MCF 10A (cell line): ENCODE measurements around the gene TGFB3. TPM values are rescaled to one million over a fixed set of nuclear protein-coding genes. Genes with fewer than 3 reads are reported as not detected.

Experiments
- BruUV-seq: library from RNA; stranded (reverse); fragments of 400-500 nt; replicated peaks from 2 replicates; lab custom pipeline; 2021; lab: Mats Ljungman, UMichigan
- CTCF ChIA-PET: fragments of 300-600 bp; sonication (Branson Sonifier 250); formaldehyde crosslinking; extraction: SDS; loops from one replicate; lab custom pipeline; 2021; ENCODE audit warnings: antibody characterized with exemption, inconsistent platforms; lab: Yijun Ruan, JAX
- POLR2A ChIA-PET: fragments of 300-600, 350-650 bp; sonication (Branson Sonifier 250); formaldehyde crosslinking; extraction: SDS; loops from one replicate; lab custom pipeline; 2020; ENCODE audit warnings: antibody characterized with exemption, inconsistent platforms; lab: Yijun Ruan, JAX
- DNase-seq: peaks from one replicate; pipeline ENCODE4 v3.0.0-alpha.2; 2018; ENCODE audit not compliant: unreplicated experiment
- H3K27ac Mint-ChIP-seq: one replicate; pipeline ENCODE4 v1.8.0; 2022; ENCODE audit warnings: mild to moderate bottlenecking, low read depth, mixed read lengths; ENCODE audit not compliant: unreplicated experiment
- H3K27me3 Mint-ChIP-seq: one replicate; pipeline ENCODE4 v1.8.0; 2022; ENCODE audit warnings: mixed read lengths; ENCODE audit not compliant: insufficient read depth, unreplicated experiment
- H3K36me3 Mint-ChIP-seq: one replicate; pipeline ENCODE4 v1.8.0; 2022; ENCODE audit warnings: mild to moderate bottlenecking, moderate library complexity, mixed read lengths; ENCODE audit not compliant: insufficient read depth, unreplicated experiment
- H3K4me1 Mint-ChIP-seq: one replicate; pipeline ENCODE4 v1.8.0; 2022; ENCODE audit warnings: mixed read lengths; ENCODE audit not compliant: insufficient read depth, unreplicated experiment
- H3K4me3 Mint-ChIP-seq: one replicate; pipeline ENCODE4 v1.8.0; 2022; ENCODE audit warnings: mild to moderate bottlenecking, moderate library complexity, mixed read lengths; ENCODE audit not compliant: unreplicated experiment
- H3K9me3 Mint-ChIP-seq: one replicate; pipeline ENCODE4 v1.8.0; 2022; ENCODE audit warnings: mixed read lengths; ENCODE audit not compliant: unreplicated experiment
- intact Hi-C: fragments of 100-400 bp; cut with micrococcal nuclease; formaldehyde crosslinking; loops from 2 replicates; pipeline ENCODE4 v1.14.1; 2022
- total RNA-seq: library from RNA; stranded (reverse); gene quantifications from 2 replicates; pipeline ENCODE4 v1.2.3, GENCODE V29; 2022
- TF ChIP-seq, protein P1 (sequence below): fragments of 200-600 bp; IDR thresholded peaks from one replicate; pipeline ENCODE4 v1.8.0; 2022; ENCODE audit warnings: antibody characterized with exemption, mild to moderate bottlenecking; ENCODE audit not compliant: unreplicated experiment

Gene TGFB3
- total RNA-seq, 1 experiment from 2014 or later: 1.5 TPM

DNA sequence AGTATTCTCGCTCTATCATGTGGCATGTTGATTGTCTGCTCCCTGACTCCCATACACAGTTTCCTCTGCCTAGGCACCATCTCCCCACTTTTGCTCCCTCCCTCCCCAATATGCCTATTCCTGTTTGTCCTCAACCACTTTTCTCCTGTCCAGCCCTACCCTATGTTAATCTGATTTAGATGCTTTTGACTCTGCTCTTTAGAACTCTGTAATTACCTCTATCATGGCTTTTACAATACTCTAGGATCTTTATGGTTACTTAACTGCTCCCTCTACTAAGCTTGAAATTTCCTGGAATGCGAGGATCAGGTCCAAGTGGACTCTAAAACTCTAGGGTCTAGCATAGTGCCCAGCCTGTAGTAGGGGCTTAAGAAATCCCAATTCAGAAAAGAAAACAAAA lies 68.6 kb downstream of the TGFB3 start:
- ChIA-PET CTCF (no interaction called here), POLR2A (interaction anchor here (0.7 kb wide), 1 partner anchor 16 kb away, joined by 3 read pairs; no protein-coding TSS in a partner anchor)
- intact Hi-C loops: no loop called here
- no TSS peak for BruUV-seq
- Mint-ChIP-seq H3K9me3 (no peaks in the 10 kb centered on the region), H3K4me1 (peaks cover 11% of the 10 kb centered on the region), H3K36me3 (peaks cover 9% of the 10 kb centered on the region), H3K27ac (no peak overlapping the region), H3K27me3 (no peaks in the 10 kb centered on the region), H3K4me3 (no peak overlapping the region)
- DNase-seq: no peak
- TF ChIP-seq, protein P1, sequence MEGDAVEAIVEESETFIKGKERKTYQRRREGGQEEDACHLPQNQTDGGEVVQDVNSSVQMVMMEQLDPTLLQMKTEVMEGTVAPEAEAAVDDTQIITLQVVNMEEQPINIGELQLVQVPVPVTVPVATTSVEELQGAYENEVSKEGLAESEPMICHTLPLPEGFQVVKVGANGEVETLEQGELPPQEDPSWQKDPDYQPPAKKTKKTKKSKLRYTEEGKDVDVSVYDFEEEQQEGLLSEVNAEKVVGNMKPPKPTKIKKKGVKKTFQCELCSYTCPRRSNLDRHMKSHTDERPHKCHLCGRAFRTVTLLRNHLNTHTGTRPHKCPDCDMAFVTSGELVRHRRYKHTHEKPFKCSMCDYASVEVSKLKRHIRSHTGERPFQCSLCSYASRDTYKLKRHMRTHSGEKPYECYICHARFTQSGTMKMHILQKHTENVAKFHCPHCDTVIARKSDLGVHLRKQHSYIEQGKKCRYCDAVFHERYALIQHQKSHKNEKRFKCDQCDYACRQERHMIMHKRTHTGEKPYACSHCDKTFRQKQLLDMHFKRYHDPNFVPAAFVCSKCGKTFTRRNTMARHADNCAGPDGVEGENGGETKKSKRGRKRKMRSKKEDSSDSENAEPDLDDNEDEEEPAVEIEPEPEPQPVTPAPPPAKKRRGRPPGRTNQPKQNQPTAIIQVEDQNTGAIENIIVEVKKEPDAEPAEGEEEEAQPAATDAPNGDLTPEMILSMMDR: no peak

DNA sequence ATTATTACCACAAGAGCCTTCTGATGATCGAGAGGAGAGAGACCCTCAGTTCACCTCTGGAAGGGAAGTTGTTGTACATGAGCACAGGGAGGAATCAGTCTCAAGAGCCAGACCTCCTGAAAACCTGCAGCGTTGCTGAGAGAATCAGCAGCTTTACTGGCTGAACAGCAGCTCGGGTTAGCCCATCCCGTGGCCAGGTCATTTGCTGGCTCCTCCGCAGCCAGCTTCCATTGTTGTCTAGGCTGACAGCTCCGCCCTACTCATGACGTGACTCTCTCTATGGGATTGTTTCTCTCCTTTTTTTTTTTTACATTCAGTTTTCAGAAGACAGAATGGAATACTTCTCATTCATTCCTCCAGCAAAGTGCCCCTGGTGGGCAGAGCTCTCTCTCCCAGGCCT lies 69.9 kb downstream of the TGFB3 start:
- Mint-ChIP-seq H3K36me3 (no peaks in the 10 kb centered on the region), H3K4me3 (no peak overlapping the region), H3K4me1 (peaks cover 11% of the 10 kb centered on the region), H3K9me3 (no peaks in the 10 kb centered on the region), H3K27ac (no peak overlapping the region), H3K27me3 (no peaks in the 10 kb centered on the region)
- CTCF ChIA-PET: interaction anchor here (0.7 to 7.4 kb wide), 4 partner anchors 67 to 201 kb away, joined by 3 to 55 read pairs (median 6); no protein-coding TSS in a partner anchor
- TF ChIP-seq, protein P1: no peak
- no peak for DNase-seq
- intact Hi-C loops: no loop called here
- POLR2A ChIA-PET: interaction anchor here (0.8 kb wide), 1 partner anchor 74 kb away, joined by 4 read pairs; the partner anchor contains the start of gene IFT43
- BruUV-seq: no TSS peak

DNA sequence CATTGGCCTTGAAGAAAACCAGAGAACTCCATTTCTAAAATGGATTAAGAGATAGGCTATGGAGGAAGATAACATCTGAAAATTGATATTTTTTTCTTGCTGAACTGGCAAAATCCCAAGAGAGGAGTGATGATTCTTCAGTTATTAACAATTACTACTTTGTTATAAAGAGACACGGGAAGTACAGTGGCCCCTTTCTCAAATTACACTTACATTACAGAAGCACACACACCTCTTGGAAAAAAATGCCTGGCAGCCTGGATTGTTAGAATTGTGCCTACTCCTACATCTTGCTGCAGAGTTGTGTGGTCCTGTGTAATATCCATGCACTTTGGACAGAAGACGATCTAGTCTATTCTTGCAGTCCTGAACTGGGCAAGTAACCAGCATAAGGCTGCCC lies 71.7 kb downstream of the TGFB3 start:
- no peak overlapping the region for H3K27ac Mint-ChIP-seq
- TF ChIP-seq, protein P1: no peak
- intact Hi-C loops: no loop called here
- no peaks in the 10 kb centered on the region for H3K36me3 Mint-ChIP-seq
- no peaks in the 10 kb centered on the region for H3K9me3 Mint-ChIP-seq
- no TSS peak for BruUV-seq
- ChIA-PET POLR2A (interaction anchor here (0.9 to 1.0 kb wide), 2 partner anchors 58 to 66 kb away, joined by 3 read pairs; no protein-coding TSS in a partner anchor), CTCF (interaction anchor here (0.6 to 7.4 kb wide), 3 partner anchors 68 to 200 kb away, joined by 3 to 154 read pairs (median 55); partner anchors contain the start of gene TGFB3)
- peaks cover 11% of the 10 kb centered on the region for H3K4me1 Mint-ChIP-seq
- no peaks in the 10 kb centered on the region for H3K27me3 Mint-ChIP-seq
- no peak for DNase-seq
- H3K4me3 Mint-ChIP-seq: no peak overlapping the region

DNA sequence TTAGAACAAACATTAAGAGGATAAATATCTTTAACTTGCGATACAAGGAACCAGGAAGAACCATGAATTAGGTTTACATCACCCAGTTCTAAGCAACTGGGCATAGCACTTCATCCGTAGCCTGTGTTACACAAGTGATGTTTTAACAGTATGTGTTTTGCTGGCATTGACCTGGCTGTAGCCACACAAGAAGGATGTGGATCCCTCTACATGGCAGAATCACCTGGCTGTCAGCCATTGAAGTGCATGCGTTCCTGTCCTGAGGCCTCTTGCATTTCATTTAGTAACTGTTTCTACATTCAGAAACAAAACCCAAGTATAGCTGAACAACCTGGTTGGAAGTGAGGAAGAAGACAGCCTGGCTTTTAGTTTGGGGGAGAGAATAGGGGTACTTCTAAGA lies 72.2 kb downstream of the TGFB3 start:
- H3K36me3 Mint-ChIP-seq: no peaks in the 10 kb centered on the region
- ChIA-PET CTCF (interaction anchor here (3.6 to 7.4 kb wide), 3 partner anchors 9 to 199 kb away, joined by 18 to 154 read pairs (median 55); partner anchors contain the start of gene TGFB3), POLR2A (interaction anchor here (0.9 kb wide), 1 partner anchor 66 kb away, joined by 3 read pairs; no protein-coding TSS in a partner anchor)
- BruUV-seq: no TSS peak
- H3K4me1 Mint-ChIP-seq: peaks cover 11% of the 10 kb centered on the region
- no peak overlapping the region for H3K27ac Mint-ChIP-seq
- DNase-seq: no peak
- no peaks in the 10 kb centered on the region for H3K27me3 Mint-ChIP-seq
- TF ChIP-seq, protein P1: no peak
- intact Hi-C loops: loop anchor here (5.0 to 10.0 kb wide), 2 partner anchors 115 to 197 kb away; no protein-coding TSS in a partner anchor
- no peaks in the 10 kb centered on the region for H3K9me3 Mint-ChIP-seq
- no peak overlapping the region for H3K4me3 Mint-ChIP-seq

Other genes starting within 250 kb of the TGFB3 start
- gene IFT43, start 3.8 kb upstream of the TGFB3 start, total RNA-seq: 34.9 and 52.9 TPM in 2 replicates
- gene GPATCH2L, start 169.9 kb upstream of the TGFB3 start, total RNA-seq: 57.4 and 64.9 TPM in 2 replicates